Measurements from ENCODE around the gene TMCO6.
"Not testable (repeated sequence)": the region's sequence is repeated elsewhere in the genome, so short reads cannot be mapped to it uniquely, and the experiment has no call there.

Gene TMCO6

DNA sequence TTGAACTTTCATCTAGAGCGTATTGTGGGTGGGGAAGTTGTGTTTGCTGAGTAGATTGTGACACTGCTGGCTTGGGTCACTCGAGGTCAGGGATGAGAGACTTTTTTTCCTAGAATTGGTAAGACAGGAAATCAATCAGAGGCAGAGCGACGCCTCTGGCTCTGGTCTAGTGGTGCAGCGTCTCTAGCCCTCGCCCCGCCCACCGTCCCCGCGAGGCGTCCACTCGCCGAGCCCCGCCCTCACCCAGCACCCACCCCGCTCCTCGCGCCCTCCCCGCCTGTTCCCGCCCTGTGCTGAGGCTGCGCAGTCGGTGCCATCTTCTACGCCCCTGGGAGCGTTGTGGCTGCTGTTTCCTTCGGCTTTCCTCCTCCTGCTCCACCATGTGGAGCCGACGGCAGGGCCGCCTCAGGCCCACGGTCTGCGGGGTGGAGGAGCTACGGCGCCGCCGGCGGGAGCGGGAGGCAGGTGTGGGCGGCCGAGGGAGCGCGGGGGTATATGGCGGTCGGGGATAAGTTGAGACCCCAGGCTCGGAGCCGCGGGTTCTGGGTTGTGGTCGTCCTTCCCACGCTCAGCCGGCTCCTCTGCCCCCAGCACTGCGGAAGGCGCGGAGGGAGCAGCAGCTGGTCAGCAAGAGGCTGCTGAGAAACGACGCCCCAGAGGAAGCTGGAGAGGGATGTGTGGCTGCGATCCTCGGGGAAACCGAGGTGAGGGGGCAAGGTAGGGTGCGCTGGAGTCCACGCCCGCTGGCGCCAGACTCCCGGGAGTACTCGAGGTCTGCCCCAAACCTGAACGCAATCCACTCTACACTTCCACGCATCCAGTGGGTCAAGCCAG, at the start of gene TMCO6:
TMCO6 (plus strand) TSS at position 304 of the 834 bp plus-strand sequence; CDS start at position 381, 77 bp downstream.
- peak; percentile 97 for DNase-seq

DNA sequence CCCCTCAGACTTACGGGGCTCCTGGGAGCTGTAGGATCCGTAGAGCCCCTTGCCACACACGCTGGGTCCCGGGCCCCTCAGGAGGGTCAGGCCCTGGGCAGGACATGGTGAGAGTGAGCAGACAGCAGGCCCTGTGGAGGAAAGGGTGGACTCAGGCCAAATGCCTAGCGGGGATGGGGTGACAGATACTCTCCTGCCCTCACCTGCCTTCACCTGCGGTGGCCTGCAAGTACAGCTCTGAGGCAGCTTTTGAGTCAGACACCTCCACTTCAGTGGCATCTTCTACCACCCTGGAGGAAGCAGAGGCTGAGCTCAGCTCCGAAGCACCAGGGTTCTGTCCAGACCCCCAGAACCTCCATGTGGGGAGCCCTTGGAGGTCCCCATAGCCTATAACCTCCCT, 48.4 kb upstream of the TMCO6 start:
- DNase-seq: no peak

- no peak for DNase-seq
Measured at GRCh38 chr5:140591747-140592372, 47.4 kb upstream of the TMCO6 start.

- DNase-seq: not testable (repeated sequence)
Measured at GRCh38 chr5:140593070-140593469, 46.2 kb upstream of the TMCO6 start.

DNA sequence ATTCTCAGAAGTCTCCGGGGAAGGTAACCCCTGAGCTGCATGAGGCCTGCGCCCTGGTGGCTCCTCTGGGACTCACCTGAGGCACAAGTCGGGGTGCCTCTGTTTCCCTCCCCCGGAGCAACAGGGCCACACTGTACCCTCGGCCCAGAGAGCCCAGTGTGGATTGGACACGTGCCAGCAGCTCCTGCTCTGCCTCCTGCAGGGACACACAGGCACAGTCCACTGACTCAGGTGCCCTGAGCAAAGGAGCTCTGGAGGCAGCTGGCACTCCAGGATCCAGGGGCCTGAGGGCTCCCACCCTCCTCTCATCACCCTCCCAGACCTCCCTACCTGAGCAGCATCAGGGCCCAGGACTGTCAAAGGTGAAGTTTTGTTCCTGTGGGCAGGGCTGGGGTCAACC, 45.1 kb upstream of the TMCO6 start:
- no peak for DNase-seq

DNA sequence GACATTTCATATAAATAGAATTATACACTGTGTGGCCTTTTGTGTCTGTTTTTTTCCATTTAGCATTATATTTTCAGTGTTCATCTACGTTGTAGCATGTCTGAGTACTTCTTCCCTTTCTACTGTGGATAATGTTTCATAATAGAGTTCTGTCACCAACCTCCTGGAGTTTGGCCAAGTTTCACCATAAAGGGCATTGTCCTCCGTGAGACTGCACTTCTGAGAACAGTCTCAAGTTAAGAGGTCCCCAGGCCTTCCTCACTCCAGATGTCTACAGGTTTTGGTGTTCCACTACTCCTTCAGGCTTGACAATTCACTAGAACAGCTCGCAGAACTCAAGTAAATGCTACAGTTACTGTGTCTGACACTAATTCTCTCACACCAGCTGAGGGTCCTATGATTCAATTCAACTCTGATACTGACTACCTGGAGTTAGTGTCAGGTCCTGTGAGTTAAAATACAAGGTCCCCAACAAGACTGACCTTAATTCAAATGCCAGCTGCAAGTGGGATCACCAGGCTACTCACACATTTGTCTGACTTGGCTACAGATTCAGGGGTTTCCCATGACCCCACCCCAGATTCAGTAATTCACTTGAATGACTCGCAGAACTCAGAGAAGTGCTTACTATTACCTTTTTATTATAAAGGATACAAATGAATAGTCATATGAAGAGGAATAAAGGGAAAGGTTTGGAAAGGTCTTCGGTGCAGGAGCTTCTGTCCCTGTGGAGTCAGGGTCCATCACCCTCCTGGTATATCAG, 43.5 kb upstream of the TMCO6 start:
- peak; percentile 10 for DNase-seq

- no peak for DNase-seq
Measured at GRCh38 chr5:140596321-140596741, 42.9 kb upstream of the TMCO6 start.

DNA sequence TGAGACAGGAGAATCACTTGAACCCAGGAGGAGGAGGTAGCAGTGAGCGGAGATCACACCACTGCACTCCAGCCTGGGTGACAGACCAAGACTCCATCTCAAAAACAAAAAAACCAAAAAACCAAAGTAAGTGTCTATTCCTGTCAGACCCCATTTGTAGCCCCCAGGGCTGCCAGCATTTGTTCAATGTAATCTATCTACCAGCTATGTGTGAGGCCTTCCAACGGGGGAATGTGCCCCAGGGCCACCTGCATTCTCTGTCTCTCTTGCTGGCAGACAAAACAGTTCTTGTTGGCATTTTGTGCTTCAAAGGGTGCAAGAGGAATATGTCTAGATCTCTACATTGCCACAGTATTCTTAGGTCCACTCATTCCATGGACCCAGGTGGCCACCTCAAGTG, 40.4 kb upstream of the TMCO6 start:
- no peak for DNase-seq

DNA sequence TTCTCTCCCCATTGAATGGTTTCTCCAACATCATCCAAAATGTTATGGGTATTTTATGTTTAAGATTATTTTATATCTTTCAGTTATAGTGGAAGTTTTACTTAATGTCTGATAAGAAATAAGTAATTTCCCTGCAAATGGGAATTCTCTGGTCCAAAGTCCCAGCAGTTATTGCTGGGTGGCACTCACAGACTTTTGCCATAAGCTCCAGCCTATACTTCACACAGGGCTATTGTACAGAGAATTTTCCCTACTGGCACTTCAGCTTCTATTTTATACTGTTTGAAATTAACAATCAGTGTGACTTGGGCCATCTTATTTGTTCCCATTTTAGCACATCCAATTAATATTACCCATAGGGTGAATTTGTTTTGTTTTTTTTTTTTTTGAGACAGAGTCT, 39.2 kb upstream of the TMCO6 start:
- no peak for DNase-seq

- DNase-seq: no peak
Measured at GRCh38 chr5:140602147-140602546, 37.1 kb upstream of the TMCO6 start.

GRCh38 chr5:140603446-140603698, 35.9 kb upstream of the TMCO6 start:
- DNase-seq: not testable (repeated sequence)

GRCh38 chr5:140603734-140604133, 35.5 kb upstream of the TMCO6 start:
- no peak for DNase-seq

DNA sequence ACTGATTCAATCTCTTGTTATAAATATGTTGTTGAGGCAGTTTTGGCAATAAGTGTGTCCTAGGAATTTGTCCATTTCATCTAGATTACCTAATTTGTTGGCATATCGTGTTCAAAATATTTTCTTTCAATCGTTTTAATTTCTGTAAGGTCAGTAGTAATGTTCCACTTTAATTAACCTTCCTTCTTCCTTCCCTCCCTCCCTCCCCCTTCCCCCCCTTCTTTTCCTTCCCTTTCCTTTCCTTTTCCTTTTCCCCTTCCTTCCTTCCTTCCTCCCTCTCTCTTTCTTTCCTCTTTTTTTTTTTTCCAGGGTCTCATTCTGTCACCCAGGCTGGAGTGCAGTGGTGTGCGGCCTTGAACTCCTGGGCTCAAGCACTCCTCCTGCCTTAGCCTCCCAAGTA, 33.4 kb upstream of the TMCO6 start:
- no peak for DNase-seq

DNA sequence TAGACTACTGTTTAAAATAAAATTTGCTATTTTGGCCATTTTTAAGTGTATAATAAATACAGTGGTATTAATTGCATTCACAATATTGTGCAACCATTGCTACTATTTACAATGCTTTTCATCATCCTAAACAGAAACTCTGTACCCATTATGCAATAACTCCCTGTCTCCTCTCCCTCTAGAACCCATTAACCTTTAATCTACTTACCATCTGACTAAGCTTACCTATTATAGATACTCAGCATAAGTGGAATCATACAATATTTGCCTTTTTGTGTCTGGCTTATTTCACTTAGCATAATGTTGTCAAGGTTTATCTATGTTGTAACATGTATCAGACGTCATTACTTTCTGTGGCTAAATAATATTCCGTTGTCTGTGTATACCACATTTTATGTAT, 32.2 kb upstream of the TMCO6 start:
- DNase-seq: no peak

GRCh38 chr5:140608722-140609121, 30.5 kb upstream of the TMCO6 start:
- DNase-seq: no peak

- no peak for DNase-seq
Measured at GRCh38 chr5:140609126-140609525, 30.1 kb upstream of the TMCO6 start.

- DNase-seq: no peak
Measured at GRCh38 chr5:140611020-140611521, 28.2 kb upstream of the TMCO6 start.

- no peak for DNase-seq
Measured at GRCh38 chr5:140622301-140622700, 16.9 kb upstream of the TMCO6 start.

DNA sequence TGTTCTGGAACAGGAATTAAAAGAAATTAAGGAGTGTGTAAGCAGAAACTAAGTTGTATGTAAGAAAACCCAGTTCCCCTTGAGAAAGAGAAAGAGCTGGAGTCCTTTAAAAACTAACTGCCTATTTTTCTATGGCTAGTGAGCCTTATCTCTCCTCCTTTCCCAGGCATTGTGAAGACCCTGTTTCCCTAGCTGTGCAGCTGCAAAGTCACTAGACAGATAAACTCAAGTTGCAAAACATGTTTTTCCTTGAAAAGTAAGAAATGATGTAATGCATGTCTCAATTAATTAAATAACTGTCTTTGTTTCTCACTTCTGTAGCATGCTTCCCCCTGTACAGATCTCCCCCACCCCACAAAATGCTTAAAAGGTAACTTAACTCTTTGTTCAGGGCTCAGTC, 16.2 kb upstream of the TMCO6 start:
- not testable (repeated sequence) for DNase-seq

DNA sequence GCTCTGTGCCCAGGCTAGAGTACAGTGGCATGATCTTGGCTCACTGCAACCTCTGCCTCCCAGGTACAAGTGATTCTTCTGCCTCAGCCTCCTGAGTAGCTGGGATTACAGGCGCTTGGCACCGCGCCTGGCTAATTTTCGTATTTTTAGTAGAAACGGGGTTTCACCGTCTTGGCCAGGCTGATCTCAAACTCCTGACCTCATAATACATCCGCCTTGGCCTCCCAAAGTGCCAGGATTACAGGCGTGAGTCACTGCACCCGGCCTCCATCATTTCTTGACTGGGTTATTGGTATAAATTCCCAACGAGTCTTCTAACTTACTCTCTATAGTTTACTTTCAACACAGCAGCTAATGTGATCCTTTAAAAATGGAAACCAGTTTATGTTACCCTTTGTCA, 14.4 kb upstream of the TMCO6 start:
- DNase-seq: not testable (repeated sequence)

GRCh38 chr5:140627972-140628371, 11.3 kb upstream of the TMCO6 start:
- DNase-seq: no peak

DNA sequence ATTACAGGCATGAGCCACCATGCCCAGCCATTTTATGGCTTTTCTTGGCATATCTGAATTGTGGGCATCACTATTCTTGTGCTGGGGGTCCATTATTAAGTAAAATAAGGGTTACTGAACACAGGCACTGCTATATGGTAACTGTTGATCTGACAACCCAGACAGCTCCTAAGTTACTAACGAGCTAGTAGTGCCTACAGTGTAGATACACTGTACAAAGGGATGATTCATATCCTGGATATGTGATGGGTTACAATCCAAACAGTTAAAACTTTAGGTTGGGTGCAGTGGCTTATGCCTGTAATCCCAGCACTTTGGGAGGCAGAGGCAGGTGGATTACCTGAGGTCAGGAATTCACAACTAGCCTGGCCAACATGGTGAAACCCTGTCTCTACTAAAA, 10.5 kb upstream of the TMCO6 start:
- no peak for DNase-seq

DNA sequence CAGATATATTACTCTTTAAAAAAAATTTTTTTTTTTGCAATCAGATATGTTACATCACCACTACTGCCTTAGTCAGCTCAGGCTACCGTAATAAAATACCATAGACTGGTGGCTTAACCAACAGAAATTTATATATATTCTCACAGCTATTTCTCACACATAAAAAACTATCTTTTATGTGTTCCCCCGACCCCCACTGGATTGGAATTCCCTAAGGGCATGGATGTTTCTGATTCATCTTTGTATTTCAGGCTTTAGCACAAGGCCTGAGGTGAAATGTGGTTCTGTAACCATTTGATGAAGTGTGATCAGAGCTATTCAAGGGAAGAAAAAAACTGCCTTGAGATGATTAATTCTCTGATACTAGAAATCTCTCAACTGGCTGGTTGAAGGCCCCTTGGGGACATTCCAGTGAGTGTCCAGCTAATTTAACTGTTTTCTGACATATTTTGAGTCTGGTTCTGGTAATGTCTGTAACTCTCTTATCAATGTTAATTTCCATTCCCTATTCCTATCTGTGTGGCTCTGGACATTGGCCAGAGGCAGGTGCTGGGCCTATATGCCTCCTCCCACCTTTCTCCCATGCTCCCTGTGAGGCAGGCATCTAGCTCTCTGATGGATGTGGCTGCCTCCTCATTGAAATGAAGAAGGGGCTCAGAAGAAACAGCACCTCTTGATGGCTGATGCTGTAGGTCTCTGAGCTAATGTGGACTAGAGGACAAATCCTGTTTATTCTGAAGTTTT, 8.8 kb upstream of the TMCO6 start:
- DNase-seq: no peak
